GM23338 (cell line): ENCODE results near the gene PTPRA. TPM values are rescaled to one million over a fixed set of nuclear protein-coding genes. Genes with fewer than 3 reads are reported as not detected.

Source experiments
- ATAC-seq: fragments of 200-7000 bp; cut with Tn5 transposase; 3 replicates; pipeline ENCODE4 v1.9.1; 2020
- DNase-seq: peaks from one replicate; pipeline ENCODE4 v3.0.0-alpha.2; 2015; ENCODE audit warnings: low spot score
- H2AFZ ChIP-seq: fragments of 200-600 bp; sonication (generic); 2 replicates; pipeline ENCODE4 v1.8.0; 2016; ENCODE audit warnings: antibody characterized with exemption, mild to moderate bottlenecking, moderate library complexity
- H3F3A ChIP-seq: fragments of 200-600 bp; sonication (generic); replicated peaks from 2 replicates; pipeline ENCODE4 v1.8.0; 2017; ENCODE audit warnings: antibody characterized with exemption, mixed run types, low read depth
- H3K27ac ChIP-seq: fragments of 200-600 bp; sonication (generic); 2 replicates; pipeline ENCODE4 v1.6.1; 2016; ENCODE audit warnings: low read depth
- H3K27me3 ChIP-seq: fragments of 200-600 bp; sonication (generic); 2 replicates; pipeline ENCODE4 v1.8.0; 2016; ENCODE audit warnings: mild to moderate bottlenecking, mixed run types, moderate library complexity; ENCODE audit not compliant: insufficient read depth
- H3K36me3 ChIP-seq: fragments of 200-600 bp; sonication (generic); 2 replicates; pipeline ENCODE4 v1.8.0; 2016; ENCODE audit warnings: mild to moderate bottlenecking; ENCODE audit not compliant: insufficient read depth
- H3K4me1 ChIP-seq: fragments of 200-600 bp; sonication (generic); 2 replicates; pipeline ENCODE4 v1.8.0; 2016; ENCODE audit warnings: mild to moderate bottlenecking, moderate library complexity; ENCODE audit not compliant: insufficient read depth
- H3K4me2 ChIP-seq: fragments of 200-600 bp; sonication (generic); 2 replicates; pipeline ENCODE4 v1.7.1; 2017; ENCODE audit warnings: mixed run types
- H3K4me3 ChIP-seq: fragments of 200-600 bp; sonication (generic); 2 replicates; pipeline ENCODE4 v1.6.1; 2016; ENCODE audit warnings: mixed run types
- H3K79me2 ChIP-seq: fragments of 200-600 bp; sonication (generic); replicated peaks from 2 replicates; pipeline ENCODE4 v1.8.0; 2017; ENCODE audit warnings: mild to moderate bottlenecking; ENCODE audit not compliant: insufficient read depth
- H3K9me2 ChIP-seq: fragments of 200-600 bp; sonication (generic); 2 replicates; pipeline ENCODE4 v1.8.0; 2017; ENCODE audit not compliant: insufficient read depth
- H4K20me1 ChIP-seq: fragments of 200-600 bp; sonication (generic); replicated peaks from 2 replicates; pipeline ENCODE4 v1.8.0; 2017; ENCODE audit warnings: mild to moderate bottlenecking; ENCODE audit not compliant: insufficient read depth
- H3K27ac Mint-ChIP-seq: 2 replicates; pipeline ENCODE4 v1.8.0; 2020; ENCODE audit warnings: inconsistent platforms, mild to moderate bottlenecking, moderate library complexity, mixed read lengths
- H3K27me3 Mint-ChIP-seq: 3 replicates; pipeline ENCODE4 v1.8.0; 2022; ENCODE audit warnings: low read depth, mild to moderate bottlenecking, moderate library complexity, mixed read lengths, inconsistent platforms; ENCODE audit not compliant: insufficient read depth, poor library complexity
- H3K36me3 Mint-ChIP-seq: 3 replicates; pipeline ENCODE4 v1.8.0; 2021; ENCODE audit warnings: low read depth, mild to moderate bottlenecking, inconsistent platforms, moderate library complexity, mixed read lengths
- H3K4me1 Mint-ChIP-seq: 3 replicates; pipeline ENCODE4 v1.8.0; 2020; ENCODE audit warnings: mild to moderate bottlenecking, inconsistent platforms, mixed read lengths
- H3K4me3 Mint-ChIP-seq: 3 replicates; pipeline ENCODE4 v1.8.0; 2021; ENCODE audit warnings: moderate library complexity, mild to moderate bottlenecking, inconsistent platforms, mixed read lengths
- H3K9me3 Mint-ChIP-seq: 3 replicates; pipeline ENCODE4 v1.8.0; 2020; ENCODE audit warnings: moderate library complexity, mild to moderate bottlenecking, inconsistent platforms, mixed read lengths
- CREB1 ChIP-seq: fragments of 250-450 bp; sonication (Bioruptor Pico); IDR thresholded peaks from 2 replicates; pipeline ENCODE4 v1.5.0; 2020; ENCODE audit warnings: low read depth, mild to moderate bottlenecking, moderate library complexity
- CTCF ChIP-seq, 2 experiments: fragments of 200-600 bp in 1 of 2; sonication (generic) in 1 of 2; conservative IDR thresholded peaks; 2 replicates each; pipeline versions ENCODE4 v1.5.1 to v1.6.1; 2016 to 2017; ENCODE audit warnings: antibody characterized with exemption in 2 of 2, low read depth in 2 of 2, mild to moderate bottlenecking in 2 of 2, moderate library complexity in 1 of 2
- ETS1 ChIP-seq: IDR thresholded peaks from 2 replicates; pipeline ENCODE4 v1.6.1; 2016; ENCODE audit warnings: antibody characterized with exemption
- EZH2 ChIP-seq: fragments of 200-600 bp; sonication (generic); IDR thresholded peaks from one replicate; pipeline ENCODE4 v1.8.0; 2017; ENCODE audit warnings: antibody characterized with exemption, mild to moderate bottlenecking, low read depth; ENCODE audit not compliant: unreplicated experiment
- EZH2phosphoT487 ChIP-seq: fragments of 200-600 bp; sonication (generic); IDR thresholded peaks from one replicate; pipeline ENCODE4 v1.8.1; 2018; ENCODE audit warnings: antibody characterized with exemption; ENCODE audit not compliant: unreplicated experiment
- JUNB ChIP-seq: IDR thresholded peaks from one replicate; pipeline ENCODE4 v1.6.1; 2016; ENCODE audit warnings: antibody characterized with exemption; ENCODE audit not compliant: unreplicated experiment
- NANOG ChIP-seq: IDR thresholded peaks from 2 replicates; pipeline ENCODE4 v1.6.1; 2016; ENCODE audit warnings: antibody characterized with exemption, borderline replicate concordance
- POLR2AphosphoS5 ChIP-seq: IDR thresholded peaks from 2 replicates; pipeline ENCODE4 v1.6.1; 2016; ENCODE audit warnings: antibody characterized with exemption, low read depth
- REST ChIP-seq: IDR thresholded peaks from one replicate; pipeline ENCODE4 v1.6.1; 2018; ENCODE audit warnings: antibody characterized with exemption; ENCODE audit not compliant: unreplicated experiment
- STAT1 ChIP-seq: IDR thresholded peaks from one replicate; pipeline ENCODE4 v1.6.1; 2016; ENCODE audit warnings: antibody characterized with exemption; ENCODE audit not compliant: unreplicated experiment
- ZNF114 ChIP-seq: fragments of 250-450 bp; sonication (Bioruptor Pico); IDR thresholded peaks from 2 replicates; pipeline ENCODE4 v1.5.0; 2020; ENCODE audit warnings: mild to moderate bottlenecking, moderate library complexity
- polyA plus RNA-seq: library from polyadenylated mRNA; unstranded; fragments of >200 nt; fragmentation: Nextera tagmentation; extraction: Ambion mirVana; gene quantifications from 2 replicates; pipeline ENCODE4 v1.2.1, GENCODE V29; 2016
- total RNA-seq: library from RNA; depleted of rRNA; stranded (reverse); fragments of >200 nt; shearing (Covaris generic); gene quantifications from 2 replicates; pipeline ENCODE4 v1.2.3, GENCODE V29; 2014

PTPRA gene
- total and polyA plus RNA-seq, 2 experiments from 2014 or later: 37.8 to 39.3 TPM

GRCh38 chr20:2874456-2874855, 1.2 kb downstream of the PTPRA start:
- H3K36me3 ChIP-seq: no peaks in the 10 kb centered on the region
- Mint-ChIP-seq H3K4me3 (peak overlapping the region; percentile 91), H3K36me3 (peaks cover 9% of the 10 kb centered on the region), H3K27me3 (peaks cover 29% of the 10 kb centered on the region), H3K9me3 (no peaks in the 10 kb centered on the region), H3K27ac (peak overlapping the region; percentile 5; the same call in 1 of the 2 replicates), H3K4me1 (peaks cover 35% of the 10 kb centered on the region)
- H3K4me1 ChIP-seq: peaks cover 10% of the 10 kb centered on the region
- H3K27me3 ChIP-seq: peaks cover 24% of the 10 kb centered on the region
- H4K20me1 ChIP-seq: peaks cover 20% of the 10 kb centered on the region
- ATAC-seq (no peak), DNase-seq (peak; percentile 16)
- peak overlapping the region; percentile 88 for H3K4me2 ChIP-seq
- no peaks in the 10 kb centered on the region for H3K9me2 ChIP-seq
- no peak overlapping the region for H2AFZ ChIP-seq
- H3F3A ChIP-seq: 0 out of 2 replicates have a peak, but pooled peaks cover 5% of the 10 kb centered on the region
- peak overlapping the region; percentile 91 for H3K4me3 ChIP-seq
- H3K79me2 ChIP-seq: peaks cover 56% of the 10 kb centered on the region
- 0 out of 2 replicates have a peak overlapping the region, but pooled peaks have one; percentile 72 for H3K27ac ChIP-seq
- TF ChIP-seq REST (no peak), CREB1 (CRISPR knock-in tag) (no peak), EZH2phosphoT487 (no peak), POLR2AphosphoS5 (no peak)

GRCh38 chr20:2875690-2876203, 2.5 kb downstream of the PTPRA start:
- H3K27ac Mint-ChIP-seq: no peak overlapping the region
- no peak overlapping the region for H3K4me3 ChIP-seq
- peaks cover 24% of the 10 kb centered on the region for H3K27me3 Mint-ChIP-seq
- H3K9me3 Mint-ChIP-seq: no peaks in the 10 kb centered on the region
- no peaks in the 10 kb centered on the region for H3K36me3 ChIP-seq
- H3K9me2 ChIP-seq: no peaks in the 10 kb centered on the region
- peaks cover 9% of the 10 kb centered on the region for H3K36me3 Mint-ChIP-seq
- no peak for ATAC-seq
- H3K27ac ChIP-seq: no peak overlapping the region
- peak overlapping the region; percentile 88; the same call in 1 of the 2 replicates for H3K4me2 ChIP-seq
- no peak for DNase-seq
- peaks cover 24% of the 10 kb centered on the region for H4K20me1 ChIP-seq
- H3K4me1 ChIP-seq: peaks cover 10% of the 10 kb centered on the region
- peaks cover 30% of the 10 kb centered on the region for H3K4me1 Mint-ChIP-seq
- 0 out of 2 replicates have a peak, but pooled peaks cover 5% of the 10 kb centered on the region for H3F3A ChIP-seq
- peak overlapping the region; percentile 25; the same call in 1 of the 3 replicates for H3K4me3 Mint-ChIP-seq
- no peak overlapping the region for H2AFZ ChIP-seq
- peaks cover 18% of the 10 kb centered on the region for H3K27me3 ChIP-seq
- peaks cover 69% of the 10 kb centered on the region for H3K79me2 ChIP-seq
- no peak for TF ChIP-seq POLR2AphosphoS5
- no peak for TF ChIP-seq STAT1
- TF ChIP-seq EZH2phosphoT487: no peak
- no peak for TF ChIP-seq JUNB
- no peak for TF ChIP-seq ETS1
- TF ChIP-seq REST: no peak
- TF ChIP-seq EZH2: no peak
- no peak for TF ChIP-seq CTCF (conservative IDR thresholded peaks at IDR 0.05; ENCODE audit: low read depth in 2 of 2)
- TF ChIP-seq ZNF114 (CRISPR knock-in tag): no peak
- no peak for TF ChIP-seq NANOG
- TF ChIP-seq CREB1 (CRISPR knock-in tag): no peak
